NCI-H1930 (cell line): Measurements from ENCODE around the gene KCNK15.

Source experiments
- DNase-seq, 2 experiments: peaks; one replicate each; lab custom pipeline; 2025; lab: John Stamatoyannopoulos, UW

KCNK15 gene

GRCh38 chr20:44715499-44716308, 30.0 kb upstream of the KCNK15 start:
- DNase-seq, result no peak

GRCh38 chr20:44716309-44717106, 29.2 kb upstream of the KCNK15 start:
- no peak for DNase-seq

GRCh38 chr20:44717986-44718385, 27.7 kb upstream of the KCNK15 start:
- DNase-seq, result no peak

GRCh38 chr20:44719841-44720240, 25.8 kb upstream of the KCNK15 start:
- DNase-seq, result no peak

GRCh38 chr20:44720621-44720996, 25.1 kb upstream of the KCNK15 start:
- no peak for DNase-seq

- DNase-seq, result no peak
Observed at GRCh38 chr20:44720997-44721784, 24.5 kb upstream of the KCNK15 start.

- no peak for DNase-seq
Observed at GRCh38 chr20:44721785-44722054, 23.9 kb upstream of the KCNK15 start.

GRCh38 chr20:44722990-44723389, 22.7 kb upstream of the KCNK15 start:
- no peak for DNase-seq

GRCh38 chr20:44723391-44723790, 22.3 kb upstream of the KCNK15 start:
- no peak for DNase-seq

GRCh38 chr20:44723798-44724362, 21.8 kb upstream of the KCNK15 start:
- no peak for DNase-seq

GRCh38 chr20:44724423-44725091, 21.1 kb upstream of the KCNK15 start:
- no peak for DNase-seq

GRCh38 chr20:44725837-44726236, 19.8 kb upstream of the KCNK15 start:
- no peak for DNase-seq

- no peak for DNase-seq
Observed at GRCh38 chr20:44727039-44727438, 18.6 kb upstream of the KCNK15 start.

- no peak for DNase-seq
Observed at GRCh38 chr20:44727651-44728050, 18.0 kb upstream of the KCNK15 start.

GRCh38 chr20:44728801-44729443, 16.7 kb upstream of the KCNK15 start:
- DNase-seq, result peak in 1 of 2 experiments; percentile 55

- DNase-seq, result no peak
Observed at GRCh38 chr20:44730441-44730840, 15.2 kb upstream of the KCNK15 start.

- DNase-seq, result no peak
Observed at GRCh38 chr20:44731657-44732056, 14.0 kb upstream of the KCNK15 start.

GRCh38 chr20:44732327-44732726, 13.3 kb upstream of the KCNK15 start:
- no peak for DNase-seq

GRCh38 chr20:44733341-44734069, 12.2 kb upstream of the KCNK15 start:
- DNase-seq, result peak in 1 of 2 experiments; percentile 36

GRCh38 chr20:44734938-44735337, 10.7 kb upstream of the KCNK15 start:
- DNase-seq, result no peak

- no peak for DNase-seq
Observed at GRCh38 chr20:44735816-44736169, 9.9 kb upstream of the KCNK15 start.
